Stimulated activated naive CD4-positive, alpha-beta T cell treated with Interleukin-2 at 50 U/mL for 16 hours (primary cell): ENCODE results near the gene VAV3.
"Not testable (repeated sequence)": the region's sequence is repeated elsewhere in the genome, so short reads cannot be mapped to it uniquely, and the experiment has no call there.

Experiments used
- DNase-seq: peaks from one replicate; lab custom pipeline; 2025; lab: John Stamatoyannopoulos, UW

Gene VAV3

GRCh38 chr1:107935396-107936064 is 29.4 kb downstream of the VAV3 start:
- peak; percentile 43 for DNase-seq

GRCh38 chr1:107934578-107934977 is 30.4 kb downstream of the VAV3 start:
- no peak for DNase-seq

GRCh38 chr1:107933736-107934135 is 31.2 kb downstream of the VAV3 start:
- no peak for DNase-seq

GRCh38 chr1:107930292-107930691 is 34.7 kb downstream of the VAV3 start:
- DNase-seq: no peak

- DNase-seq: no peak
Measured at GRCh38 chr1:107927820-107928219, 37.2 kb downstream of the VAV3 start.

GRCh38 chr1:107926436-107927080 is 38.4 kb downstream of the VAV3 start:
- no peak for DNase-seq

GRCh38 chr1:107925565-107925964 is 39.4 kb downstream of the VAV3 start:
- no peak for DNase-seq

- DNase-seq: no peak
Measured at GRCh38 chr1:107920999-107921398, 44.0 kb downstream of the VAV3 start.

GRCh38 chr1:107920561-107920960 is 44.4 kb downstream of the VAV3 start:
- DNase-seq: no peak

- no peak for DNase-seq
Measured at GRCh38 chr1:107919953-107920352, 45.0 kb downstream of the VAV3 start.

- DNase-seq: no peak
Measured at GRCh38 chr1:107914119-107914765, 50.7 kb downstream of the VAV3 start.

GRCh38 chr1:107912656-107913055 is 52.3 kb downstream of the VAV3 start:
- no peak for DNase-seq

GRCh38 chr1:107900090-107900945 is 64.7 kb downstream of the VAV3 start:
- no peak for DNase-seq

GRCh38 chr1:107899655-107900054 is 65.3 kb downstream of the VAV3 start:
- no peak for DNase-seq

- DNase-seq: no peak
Measured at GRCh38 chr1:107897438-107898345, 67.3 kb downstream of the VAV3 start.

- DNase-seq: no peak
Measured at GRCh38 chr1:107896936-107897335, 68.0 kb downstream of the VAV3 start.

GRCh38 chr1:107896401-107896800 is 68.6 kb downstream of the VAV3 start:
- no peak for DNase-seq

GRCh38 chr1:107895403-107896191 is 69.4 kb downstream of the VAV3 start:
- DNase-seq: no peak

GRCh38 chr1:107894605-107895004 is 70.4 kb downstream of the VAV3 start:
- no peak for DNase-seq

- not testable (repeated sequence) for DNase-seq
Measured at GRCh38 chr1:107893350-107893749, 71.6 kb downstream of the VAV3 start.

GRCh38 chr1:107889524-107889923 is 75.5 kb downstream of the VAV3 start:
- no peak for DNase-seq
